Tibial nerve (tissue), 4 donors: ENCODE results near the gene CD164L2. TPM values are rescaled to one million over a fixed set of nuclear protein-coding genes. Genes with fewer than 3 reads are reported as not detected.
A peak's percentile ranks its signal among the peaks of the same experiment; 100 is the strongest.
"Not testable (repeated sequence)": the region's sequence is repeated elsewhere in the genome, so short reads cannot be mapped to it uniquely, and the experiment has no call there.

Source experiments
- DNase-seq, 2 donors: peaks; one replicate each; pipeline ENCODE4 v3.0.0-alpha.2; 2019; ENCODE audit warnings: low spot score in 2 of 2
- H3K27ac ChIP-seq, 4 donors: fragments of 200-600 bp; sonication (generic) in 3 of 4; one replicate each; pipeline ENCODE4 v1.5.1; 2017 to 2019; ENCODE audit warnings: mild to moderate bottlenecking in 1 of 4
- H3K27me3 ChIP-seq, 2 donors: fragments of 200-600 bp; sonication (generic) in 1 of 2; one replicate each; pipeline versions ENCODE4 v1.5.1 to v1.6.0; 2017 to 2019
- H3K36me3 ChIP-seq, 3 donors: fragments of 200-600 bp; sonication (generic); one replicate each; pipeline ENCODE4 v1.5.1; 2018 to 2019
- H3K4me1 ChIP-seq, 4 donors: fragments of 200-600 bp; sonication (generic) in 3 of 4; one replicate each; pipeline ENCODE4 v1.5.1; 2017 to 2019
- H3K4me3 ChIP-seq, 4 donors: fragments of 200-600 bp; sonication (generic) in 3 of 4; one replicate each; pipeline ENCODE4 v1.5.1; 2017 to 2019; ENCODE audit warnings: mild to moderate bottlenecking in 1 of 4, moderate library complexity in 1 of 4
- H3K9me3 ChIP-seq, 4 donors: fragments of 200-600 bp; sonication (generic) in 3 of 4; one replicate each; pipeline ENCODE4 v1.5.1; 2017 to 2019
- EP300 ChIP-seq, 2 donors: sonication (generic); formaldehyde crosslinking; IDR thresholded peaks; one replicate each; pipeline ENCODE4 v1.6.1; 2017; ENCODE audit warnings: antibody characterized with exemption in 2 of 2, mild to moderate bottlenecking in 1 of 2
- POLR2A ChIP-seq, 2 donors: fragments of 450-650 bp; IDR thresholded peaks; one replicate each; pipeline ENCODE4 v1.6.1; 2017; ENCODE audit warnings: antibody characterized with exemption in 2 of 2, mild to moderate bottlenecking in 2 of 2, moderate library complexity in 2 of 2
- WGBS, 2 donors: methylation state at CpG; one replicate each; pipeline ENCODE4 v1.1.5; 2018; 5-methylcytosine and 5-hydroxymethylcytosine counted together
- total RNA-seq, 4 donors: library from RNA; depleted of rRNA; stranded (reverse); fragments of >200 nt; gene quantifications; one replicate each; pipeline ENCODE4 v1.1.0, GENCODE V29; 2016
- TF ChIP-seq, protein P1 (sequence below), 5 experiments: fragments of 200-600 bp in 3 of 5; fragments of 450-650 bp in 2 of 5; sonication (generic) in 3 of 5; IDR thresholded peaks; one replicate each; pipeline ENCODE4 v1.5.1; 2016 to 2019; ENCODE audit warnings: antibody characterized with exemption in 5 of 5, mild to moderate bottlenecking in 3 of 5, moderate library complexity in 2 of 5

CD164L2 gene
- total RNA-seq, 4 donors from 2014 or later = not detected

DNA sequence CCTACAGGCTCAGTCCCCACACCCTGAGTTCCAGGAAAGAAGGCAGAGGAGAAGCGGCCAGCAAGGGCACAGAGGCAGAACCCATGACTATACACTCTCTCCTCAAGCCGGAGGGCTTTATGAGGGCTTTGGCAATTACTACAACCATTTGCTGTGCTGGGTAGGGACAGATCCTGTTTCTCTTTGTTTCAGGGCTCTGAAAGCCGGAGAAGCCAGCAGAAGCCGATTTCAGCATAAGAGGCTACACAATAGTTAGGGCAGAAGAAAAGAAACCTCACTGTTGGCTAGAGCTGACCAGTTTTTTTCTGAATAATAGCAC lies 23.2 kb upstream of the CD164L2 start:
- peak overlapping the region; percentile 27 to 90 (median 76) for H3K27ac ChIP-seq
- no peak for TF ChIP-seq EP300 (IDR thresholded peaks at IDR 0.05)
- no peak for TF ChIP-seq POLR2A (IDR thresholded peaks at IDR 0.05)
- TF ChIP-seq, protein P1, sequence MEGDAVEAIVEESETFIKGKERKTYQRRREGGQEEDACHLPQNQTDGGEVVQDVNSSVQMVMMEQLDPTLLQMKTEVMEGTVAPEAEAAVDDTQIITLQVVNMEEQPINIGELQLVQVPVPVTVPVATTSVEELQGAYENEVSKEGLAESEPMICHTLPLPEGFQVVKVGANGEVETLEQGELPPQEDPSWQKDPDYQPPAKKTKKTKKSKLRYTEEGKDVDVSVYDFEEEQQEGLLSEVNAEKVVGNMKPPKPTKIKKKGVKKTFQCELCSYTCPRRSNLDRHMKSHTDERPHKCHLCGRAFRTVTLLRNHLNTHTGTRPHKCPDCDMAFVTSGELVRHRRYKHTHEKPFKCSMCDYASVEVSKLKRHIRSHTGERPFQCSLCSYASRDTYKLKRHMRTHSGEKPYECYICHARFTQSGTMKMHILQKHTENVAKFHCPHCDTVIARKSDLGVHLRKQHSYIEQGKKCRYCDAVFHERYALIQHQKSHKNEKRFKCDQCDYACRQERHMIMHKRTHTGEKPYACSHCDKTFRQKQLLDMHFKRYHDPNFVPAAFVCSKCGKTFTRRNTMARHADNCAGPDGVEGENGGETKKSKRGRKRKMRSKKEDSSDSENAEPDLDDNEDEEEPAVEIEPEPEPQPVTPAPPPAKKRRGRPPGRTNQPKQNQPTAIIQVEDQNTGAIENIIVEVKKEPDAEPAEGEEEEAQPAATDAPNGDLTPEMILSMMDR (IDR thresholded peaks at IDR 0.05) = no peak
- no peaks in the 10 kb centered on the region for H3K27me3 ChIP-seq
- no peaks in the 10 kb centered on the region for H3K9me3 ChIP-seq
- H3K4me3 ChIP-seq = no peak overlapping the region
- no peak for DNase-seq
- H3K4me1 ChIP-seq = peaks cover 0 to 58% (median 36%) of the 10 kb centered on the region in 4 donors
- 49 to 56% methylated on average over 4 of the region's 4 CpGs for WGBS, 2 donors
- H3K36me3 ChIP-seq = peaks cover 4 to 56% (median 29%) of the 10 kb centered on the region in 3 donors

DNA sequence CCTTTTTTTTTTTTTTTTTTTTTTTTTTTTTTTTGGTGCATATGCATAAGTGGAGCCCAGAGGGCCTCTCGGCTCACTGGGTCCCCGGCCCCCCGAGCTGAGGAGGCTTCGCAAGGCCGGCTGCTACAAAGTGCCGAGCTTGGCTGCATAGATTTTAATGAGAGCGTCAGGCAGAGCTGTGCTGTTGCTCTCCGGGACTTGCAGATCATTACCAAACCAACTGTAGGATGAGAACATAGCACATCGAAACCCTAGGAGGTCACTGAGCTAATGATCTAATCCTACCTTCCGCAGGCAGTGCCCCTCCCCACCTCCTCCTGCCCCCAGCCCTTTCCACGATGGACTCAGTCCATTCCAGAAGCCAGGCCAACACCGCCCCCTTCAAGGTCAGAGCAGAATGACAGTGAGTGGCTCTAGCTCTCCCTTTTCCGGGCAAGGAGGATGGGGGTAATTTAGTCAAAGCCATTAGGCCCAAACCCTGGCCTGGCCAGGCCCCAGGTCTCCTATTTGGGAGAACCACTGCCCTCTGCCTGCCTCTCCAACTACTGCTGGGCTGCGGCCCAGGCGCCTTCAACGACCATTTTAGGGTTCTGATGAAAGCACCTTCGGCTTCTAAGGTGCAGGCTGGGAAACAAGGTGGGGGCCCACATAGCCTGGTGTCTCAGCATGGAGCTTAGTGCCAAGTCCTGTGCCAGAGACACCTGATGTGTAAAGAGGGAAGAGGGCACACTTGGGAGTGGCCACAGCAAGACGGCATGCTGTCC lies 22.6 kb upstream of the CD164L2 start:
- TF ChIP-seq, protein P1 (IDR thresholded peaks at IDR 0.05) = peak in 3 of 5 experiments; percentile 10 to 27 (median 21)
- WGBS, 2 donors = 50 to 60% methylated on average over 14 to 17 of the region's 18 CpGs
- H3K9me3 ChIP-seq, H3K4me3 ChIP-seq, DNase-seq, H3K27me3 ChIP-seq: not testable (repeated sequence)
- Histone ChIP-seq H3K4me1 (peaks cover 0 to 63% (median 36%) of the 10 kb centered on the region in 4 donors), H3K36me3 (peaks cover 4 to 50% (median 28%) of the 10 kb centered on the region in 3 donors), H3K27ac (peak overlapping the region; percentile 27 to 90 (median 76))

DNA sequence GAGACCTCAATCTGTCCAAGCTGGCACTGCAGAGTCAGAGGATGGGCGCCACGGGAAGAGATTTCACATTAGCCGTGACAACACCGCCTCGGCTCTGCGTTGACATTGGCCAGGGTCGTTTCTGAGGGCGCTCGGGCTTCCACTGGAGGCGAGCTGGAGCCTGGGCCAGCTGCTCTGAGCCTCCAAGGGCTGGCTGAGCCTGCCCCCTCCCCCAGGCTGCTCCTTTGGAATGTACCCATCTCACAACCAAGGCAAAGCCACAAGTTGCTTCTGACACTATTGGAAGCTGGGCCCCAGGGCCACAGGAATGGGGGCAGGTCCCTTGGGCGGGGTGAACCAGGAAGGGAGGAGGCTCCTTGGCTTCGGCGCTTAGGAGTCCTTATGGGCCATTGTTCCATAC lies 21.9 kb upstream of the CD164L2 start:
- Histone ChIP-seq H3K27me3 (no peaks in the 10 kb centered on the region), H3K4me3 (no peak overlapping the region), H3K36me3 (peaks cover 4 to 43% (median 24%) of the 10 kb centered on the region in 3 donors), H3K27ac (peak overlapping the region in 3 of 4 donors; percentile 54 to 90 (median 86)), H3K9me3 (no peaks in the 10 kb centered on the region), H3K4me1 (peaks cover 0 to 69% (median 36%) of the 10 kb centered on the region in 4 donors)
- no peak for DNase-seq
- TF ChIP-seq EP300 (IDR thresholded peaks at IDR 0.05) = no peak
- TF ChIP-seq, protein P1 (IDR thresholded peaks at IDR 0.05) = no peak
- TF ChIP-seq POLR2A (IDR thresholded peaks at IDR 0.05) = no peak
- 33 to 47% methylated on average over 13 of the region's 13 CpGs for WGBS, 2 donors

DNA sequence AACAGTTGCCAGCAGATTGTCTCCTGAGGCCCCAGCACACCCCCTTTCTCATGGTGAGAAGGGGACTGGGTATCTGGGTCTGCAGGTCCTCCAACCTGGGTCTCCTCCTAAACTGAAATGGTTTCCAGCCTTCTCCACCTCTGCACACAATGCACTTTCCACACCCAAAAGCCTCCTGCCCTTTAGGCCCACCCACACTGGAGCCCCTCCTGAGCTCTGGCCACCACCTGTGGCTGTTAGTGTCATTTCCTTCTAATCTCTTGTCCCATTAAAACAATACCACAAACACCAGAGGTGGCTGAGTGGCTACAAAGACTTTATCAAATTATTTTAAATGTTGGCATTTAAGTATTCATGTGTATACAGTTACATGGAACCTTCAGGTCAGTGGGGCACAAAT lies 20.8 kb upstream of the CD164L2 start:
- H3K4me1 ChIP-seq = peaks cover 0 to 80% (median 41%) of the 10 kb centered on the region in 4 donors
- no peaks in the 10 kb centered on the region for H3K27me3 ChIP-seq
- peak overlapping the region; percentile 66 to 90 (median 82) for H3K27ac ChIP-seq
- TF ChIP-seq, protein P1 (IDR thresholded peaks at IDR 0.05) = no peak
- no peak for TF ChIP-seq POLR2A (IDR thresholded peaks at IDR 0.05)
- TF ChIP-seq EP300 (IDR thresholded peaks at IDR 0.05) = no peak
- DNase-seq = no peak
- H3K4me3 ChIP-seq = no peak overlapping the region
- H3K36me3 ChIP-seq = peaks cover 4 to 32% (median 20%) of the 10 kb centered on the region in 3 donors
- H3K9me3 ChIP-seq = no peaks in the 10 kb centered on the region

DNA sequence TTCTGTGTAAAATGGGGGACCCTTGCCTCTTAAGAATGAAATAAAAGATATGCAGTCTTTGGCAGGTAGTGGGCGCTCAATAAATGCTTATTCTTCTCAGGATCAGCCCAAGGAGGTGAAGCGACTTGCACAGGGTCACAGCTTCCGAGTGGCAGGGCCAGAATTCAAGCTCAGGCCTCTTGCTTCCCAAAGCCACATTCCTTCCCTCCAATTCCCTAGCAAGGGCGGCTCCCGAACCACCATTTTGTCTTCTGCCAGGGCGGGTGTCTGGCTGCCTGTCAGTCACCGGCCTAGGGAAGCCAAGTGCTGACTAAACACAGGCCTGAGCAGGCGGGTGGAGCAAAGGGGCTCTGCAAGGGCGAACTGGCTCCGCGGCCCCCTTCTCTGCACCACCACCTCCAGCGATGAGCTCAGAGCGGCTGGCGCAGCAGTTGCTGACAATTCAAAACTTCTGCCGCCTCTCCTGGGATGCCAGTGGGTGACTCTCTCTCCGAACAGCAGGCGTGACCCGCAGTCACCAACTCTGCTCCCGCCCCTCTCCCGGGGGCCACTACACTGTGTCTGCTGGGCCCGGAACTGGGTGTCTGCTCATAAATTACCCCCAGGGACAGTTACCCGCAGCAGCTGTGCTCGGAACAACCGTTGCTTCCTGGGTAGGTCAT lies 20.1 kb upstream of the CD164L2 start:
- Histone ChIP-seq H3K36me3 (peaks cover 4 to 24% (median 13%) of the 10 kb centered on the region in 3 donors), H3K4me1 (peaks cover 0 to 85% (median 41%) of the 10 kb centered on the region in 4 donors), H3K4me3 (peak overlapping the region in 2 of 4 donors; percentile 7 to 15), H3K27ac (peak overlapping the region; percentile 66 to 90 (median 82)), H3K9me3 (no peaks in the 10 kb centered on the region), H3K27me3 (no peaks in the 10 kb centered on the region)
- 12 to 29% methylated on average over 17 to 22 of the region's 24 CpGs for WGBS, 2 donors
- DNase-seq = peak; percentile 58 to 62
- TF ChIP-seq POLR2A (IDR thresholded peaks at IDR 0.05) (peak in 1 of 2 donors; percentile 15), EP300 (IDR thresholded peaks at IDR 0.05) (peak in 1 of 2 donors; percentile 58)
- TF ChIP-seq, protein P1 (IDR thresholded peaks at IDR 0.05) = peak in 2 of 5 experiments; percentile 16 to 28
